ENCODE data around the gene RAB36. TPM values are rescaled to one million over a fixed set of nuclear protein-coding genes. Genes with fewer than 3 reads are reported as not detected.

The RAB36 gene
- total RNA-seq, 1 experiment from 2014 or later = 4.1 TPM

DNA sequence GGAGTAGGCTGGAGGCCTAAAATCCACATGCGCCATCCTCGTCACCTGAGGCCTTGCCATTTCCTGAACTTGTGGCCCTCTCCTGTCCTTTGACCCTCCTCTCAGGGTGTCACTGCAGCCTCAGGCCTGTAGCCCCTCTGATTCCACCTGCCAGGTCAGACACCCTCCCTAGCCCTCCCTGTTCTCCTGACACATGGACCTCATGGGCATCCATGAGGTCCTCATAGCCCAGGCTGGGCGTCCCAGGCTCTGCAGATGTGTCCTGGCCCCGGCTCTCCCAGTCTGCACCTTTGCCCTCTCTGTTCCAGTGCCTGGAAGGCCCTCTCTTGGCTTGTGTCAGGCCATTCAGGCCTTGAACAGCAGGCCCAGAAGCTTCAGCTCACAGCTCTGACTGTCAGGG lies 15.8 kb downstream of the RAB36 start:
- Histone ChIP-seq H3K4me3 (ENCODE audit: low read depth in 2 of 2, low read length in 2 of 2) (no peak overlapping the region), H3K27me3 (ENCODE audit: control insufficient read depth, insufficient read depth, low read length) (no peaks in the 10 kb centered on the region), H3K4me1 (ENCODE audit: control insufficient read depth, insufficient read depth, low read length) (no peaks in the 10 kb centered on the region), H3K36me3 (ENCODE audit: control insufficient read depth, insufficient read depth, low read length) (no peaks in the 10 kb centered on the region), H3K9me3 (ENCODE audit: control insufficient read depth, insufficient read depth, low read depth, low read length) (no peaks in the 10 kb centered on the region), H3K27ac (ENCODE audit: low read length) (no peak overlapping the region)
- intact Hi-C loops (cut with micrococcal nuclease; ENCODE audit: unreplicated experiment) (no loop called here), in situ Hi-C loops (cut with HindIII; ENCODE audit: low pct_unique_long_range_greater_than_20kb, low sequenced_read_pairs) (no loop called here)
- CTCF ChIA-PET = no interaction called here
- TF ChIP-seq POLR2AphosphoS5 (IDR thresholded peaks at IDR 0.05; ENCODE audit: low read depth, low read length) (no peak), SIN3A (IDR thresholded peaks at IDR 0.05; ENCODE audit: borderline replicate concordance, insufficient read depth, low read depth, low read length) (no peak), REST (IDR thresholded peaks at IDR 0.05; ENCODE audit: insufficient read depth in 1 of 2, low read depth in 2 of 2, low read length in 1 of 2) (no peak), TCF7L2 (IDR thresholded peaks at IDR 0.05; ENCODE audit: low read depth, low read length) (no peak)
- TF ChIP-seq, protein P1, sequence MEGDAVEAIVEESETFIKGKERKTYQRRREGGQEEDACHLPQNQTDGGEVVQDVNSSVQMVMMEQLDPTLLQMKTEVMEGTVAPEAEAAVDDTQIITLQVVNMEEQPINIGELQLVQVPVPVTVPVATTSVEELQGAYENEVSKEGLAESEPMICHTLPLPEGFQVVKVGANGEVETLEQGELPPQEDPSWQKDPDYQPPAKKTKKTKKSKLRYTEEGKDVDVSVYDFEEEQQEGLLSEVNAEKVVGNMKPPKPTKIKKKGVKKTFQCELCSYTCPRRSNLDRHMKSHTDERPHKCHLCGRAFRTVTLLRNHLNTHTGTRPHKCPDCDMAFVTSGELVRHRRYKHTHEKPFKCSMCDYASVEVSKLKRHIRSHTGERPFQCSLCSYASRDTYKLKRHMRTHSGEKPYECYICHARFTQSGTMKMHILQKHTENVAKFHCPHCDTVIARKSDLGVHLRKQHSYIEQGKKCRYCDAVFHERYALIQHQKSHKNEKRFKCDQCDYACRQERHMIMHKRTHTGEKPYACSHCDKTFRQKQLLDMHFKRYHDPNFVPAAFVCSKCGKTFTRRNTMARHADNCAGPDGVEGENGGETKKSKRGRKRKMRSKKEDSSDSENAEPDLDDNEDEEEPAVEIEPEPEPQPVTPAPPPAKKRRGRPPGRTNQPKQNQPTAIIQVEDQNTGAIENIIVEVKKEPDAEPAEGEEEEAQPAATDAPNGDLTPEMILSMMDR (IDR thresholded peaks at IDR 0.05) = no peak
- DNase-seq (ENCODE audit: low read depth, low spot score) (no peak), ATAC-seq (no peak)
- BruUV-seq (replicated peaks) = no TSS peak
- POLR2A ChIA-PET = no interaction called here

DNA sequence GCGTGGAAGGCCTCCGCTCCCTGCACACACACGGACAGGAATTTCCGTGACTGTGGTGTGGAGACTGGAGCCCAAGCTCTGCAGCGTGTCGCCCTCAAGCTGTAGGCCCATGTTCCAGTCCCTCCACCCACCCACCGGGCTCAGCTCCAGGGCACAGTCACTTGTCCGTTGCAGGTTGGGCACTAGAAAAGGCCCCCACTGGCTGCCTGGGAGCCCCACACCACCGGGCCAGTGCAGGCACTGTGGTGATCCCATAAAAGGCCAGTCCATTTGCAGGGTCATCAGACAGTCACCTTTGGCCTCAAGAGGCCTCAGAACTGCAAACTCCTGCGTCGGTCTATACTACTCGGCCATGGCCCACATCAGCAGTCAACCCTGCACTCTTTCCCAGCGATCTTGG lies 16.3 kb downstream of the RAB36 start:
- no peak for DNase-seq (ENCODE audit: low read depth, low spot score)
- Histone ChIP-seq H3K4me1 (ENCODE audit: control insufficient read depth, insufficient read depth, low read length) (no peaks in the 10 kb centered on the region), H3K4me3 (ENCODE audit: low read depth in 2 of 2, low read length in 2 of 2) (no peak overlapping the region), H3K27ac (ENCODE audit: low read length) (no peak overlapping the region), H3K27me3 (ENCODE audit: control insufficient read depth, insufficient read depth, low read length) (no peaks in the 10 kb centered on the region), H3K36me3 (ENCODE audit: control insufficient read depth, insufficient read depth, low read length) (no peaks in the 10 kb centered on the region), H3K9me3 (ENCODE audit: control insufficient read depth, insufficient read depth, low read depth, low read length) (no peaks in the 10 kb centered on the region)
- BruUV-seq (replicated peaks) = no TSS peak
- intact Hi-C loops (cut with micrococcal nuclease; ENCODE audit: unreplicated experiment) = no loop called here
- in situ Hi-C loops (cut with HindIII; ENCODE audit: low pct_unique_long_range_greater_than_20kb, low sequenced_read_pairs) = no loop called here
- TF ChIP-seq, protein P1 (IDR thresholded peaks at IDR 0.05) = no peak
- TF ChIP-seq REST (IDR thresholded peaks at IDR 0.05; ENCODE audit: insufficient read depth in 1 of 2, low read depth in 2 of 2, low read length in 1 of 2) (no peak), POLR2AphosphoS5 (IDR thresholded peaks at IDR 0.05; ENCODE audit: low read depth, low read length) (no peak), TCF7L2 (IDR thresholded peaks at IDR 0.05; ENCODE audit: low read depth, low read length) (no peak), SIN3A (IDR thresholded peaks at IDR 0.05; ENCODE audit: borderline replicate concordance, insufficient read depth, low read depth, low read length) (no peak)
- CTCF ChIA-PET = no interaction called here
- POLR2A ChIA-PET = no interaction called here
- ATAC-seq = no peak

All from Panc1 (cell line).